Measurements from ENCODE around the gene RAPGEF3.

DNA sequence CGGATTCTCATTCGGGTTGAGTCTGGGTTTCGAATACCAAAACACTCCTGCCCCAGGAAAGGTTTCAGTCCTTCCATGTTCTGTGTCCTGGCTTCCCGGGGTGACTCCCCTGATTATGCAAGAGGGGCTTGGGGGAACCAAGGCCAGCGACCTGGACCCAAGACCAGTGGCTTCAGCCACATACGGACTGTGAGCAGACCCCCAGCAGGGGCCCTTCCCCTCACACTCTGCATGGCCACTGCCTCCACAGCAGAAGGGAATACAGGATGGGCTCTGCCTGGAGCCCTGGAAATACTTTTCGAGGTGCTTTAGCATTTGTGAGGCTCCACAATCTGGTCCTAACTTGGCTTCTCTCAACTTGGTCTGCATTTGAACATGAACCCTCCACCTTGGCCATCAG, 41.9 kb upstream of the RAPGEF3 start:
- TF ChIP-seq, protein P1, sequence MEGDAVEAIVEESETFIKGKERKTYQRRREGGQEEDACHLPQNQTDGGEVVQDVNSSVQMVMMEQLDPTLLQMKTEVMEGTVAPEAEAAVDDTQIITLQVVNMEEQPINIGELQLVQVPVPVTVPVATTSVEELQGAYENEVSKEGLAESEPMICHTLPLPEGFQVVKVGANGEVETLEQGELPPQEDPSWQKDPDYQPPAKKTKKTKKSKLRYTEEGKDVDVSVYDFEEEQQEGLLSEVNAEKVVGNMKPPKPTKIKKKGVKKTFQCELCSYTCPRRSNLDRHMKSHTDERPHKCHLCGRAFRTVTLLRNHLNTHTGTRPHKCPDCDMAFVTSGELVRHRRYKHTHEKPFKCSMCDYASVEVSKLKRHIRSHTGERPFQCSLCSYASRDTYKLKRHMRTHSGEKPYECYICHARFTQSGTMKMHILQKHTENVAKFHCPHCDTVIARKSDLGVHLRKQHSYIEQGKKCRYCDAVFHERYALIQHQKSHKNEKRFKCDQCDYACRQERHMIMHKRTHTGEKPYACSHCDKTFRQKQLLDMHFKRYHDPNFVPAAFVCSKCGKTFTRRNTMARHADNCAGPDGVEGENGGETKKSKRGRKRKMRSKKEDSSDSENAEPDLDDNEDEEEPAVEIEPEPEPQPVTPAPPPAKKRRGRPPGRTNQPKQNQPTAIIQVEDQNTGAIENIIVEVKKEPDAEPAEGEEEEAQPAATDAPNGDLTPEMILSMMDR (IDR thresholded peaks at IDR 0.05), result no peak
- TF ChIP-seq POLR2AphosphoS5 (IDR thresholded peaks at IDR 0.05) (no peak), POLR2A (IDR thresholded peaks at IDR 0.05) (no peak)

Data from breast epithelium (tissue), 3 donors.